ENCODE data around the gene ZNF775.

GRCh38 chr7:150373049-150373801 is 5.9 kb upstream of the ZNF775 start:
- no peak for TF ChIP-seq CTCF (conservative IDR thresholded peaks at IDR 0.05)
- TF ChIP-seq EZH2 (IDR thresholded peaks at IDR 0.05; ENCODE audit: low read depth) = no peak
